ENCODE measurements around the gene RB1.

RB1 gene

DNA sequence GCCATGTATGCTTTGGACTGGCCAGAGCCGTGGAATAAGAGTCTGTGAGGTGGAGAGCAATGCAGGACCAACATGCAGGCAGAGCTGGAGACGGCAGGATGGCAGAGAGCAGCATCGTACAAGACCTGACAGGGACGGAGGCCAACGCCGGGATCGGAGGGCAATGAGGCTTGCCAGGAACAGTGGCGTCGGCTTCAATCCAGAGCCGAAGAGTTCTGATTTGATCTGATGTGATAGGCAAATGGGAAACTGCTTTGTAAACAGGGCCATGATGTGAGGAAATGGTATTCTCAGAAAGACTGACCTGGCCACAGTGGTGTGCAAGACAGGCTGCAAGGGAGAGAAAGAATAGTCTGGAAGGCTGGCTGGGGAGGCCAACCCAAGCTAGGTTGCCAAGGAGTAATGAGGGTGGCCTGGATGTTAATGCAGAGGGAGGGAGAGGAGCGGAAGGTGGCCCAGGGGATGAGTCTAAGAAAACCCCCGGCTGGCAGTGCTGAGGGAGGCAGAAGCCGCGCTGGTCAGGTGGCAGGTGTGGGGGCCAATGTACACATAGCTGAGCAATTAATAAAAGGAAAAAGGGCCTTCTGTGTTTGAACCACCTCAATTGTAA lies 202.6 kb downstream of the RB1 start:
- TF ChIP-seq, protein P1, sequence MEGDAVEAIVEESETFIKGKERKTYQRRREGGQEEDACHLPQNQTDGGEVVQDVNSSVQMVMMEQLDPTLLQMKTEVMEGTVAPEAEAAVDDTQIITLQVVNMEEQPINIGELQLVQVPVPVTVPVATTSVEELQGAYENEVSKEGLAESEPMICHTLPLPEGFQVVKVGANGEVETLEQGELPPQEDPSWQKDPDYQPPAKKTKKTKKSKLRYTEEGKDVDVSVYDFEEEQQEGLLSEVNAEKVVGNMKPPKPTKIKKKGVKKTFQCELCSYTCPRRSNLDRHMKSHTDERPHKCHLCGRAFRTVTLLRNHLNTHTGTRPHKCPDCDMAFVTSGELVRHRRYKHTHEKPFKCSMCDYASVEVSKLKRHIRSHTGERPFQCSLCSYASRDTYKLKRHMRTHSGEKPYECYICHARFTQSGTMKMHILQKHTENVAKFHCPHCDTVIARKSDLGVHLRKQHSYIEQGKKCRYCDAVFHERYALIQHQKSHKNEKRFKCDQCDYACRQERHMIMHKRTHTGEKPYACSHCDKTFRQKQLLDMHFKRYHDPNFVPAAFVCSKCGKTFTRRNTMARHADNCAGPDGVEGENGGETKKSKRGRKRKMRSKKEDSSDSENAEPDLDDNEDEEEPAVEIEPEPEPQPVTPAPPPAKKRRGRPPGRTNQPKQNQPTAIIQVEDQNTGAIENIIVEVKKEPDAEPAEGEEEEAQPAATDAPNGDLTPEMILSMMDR (conservative IDR thresholded peaks at IDR 0.05): no peak
- H3K27ac ChIP-seq: no peak overlapping the region

DNA sequence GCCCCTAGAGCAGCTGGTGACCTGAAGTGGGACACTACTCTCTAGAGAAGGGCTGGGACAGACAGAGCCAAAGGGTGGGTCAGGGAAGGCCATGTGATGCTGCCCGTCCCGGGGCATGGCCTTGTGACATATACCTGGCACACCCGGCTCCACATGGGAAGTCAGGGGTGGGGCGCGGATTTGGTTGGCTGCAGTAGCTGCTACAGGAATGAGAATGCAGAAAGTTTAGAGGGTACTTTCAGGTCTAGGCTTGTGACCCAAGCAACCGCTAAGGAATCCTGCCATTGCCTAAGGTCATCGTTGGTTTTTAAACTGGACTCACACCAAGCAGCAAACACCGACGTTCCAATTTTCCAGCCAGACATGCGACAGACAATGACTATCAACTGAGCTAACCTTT lies 203.5 kb downstream of the RB1 start:
- no peak overlapping the region for H3K27ac ChIP-seq
- TF ChIP-seq, protein P1 (conservative IDR thresholded peaks at IDR 0.05): no peak

DNA sequence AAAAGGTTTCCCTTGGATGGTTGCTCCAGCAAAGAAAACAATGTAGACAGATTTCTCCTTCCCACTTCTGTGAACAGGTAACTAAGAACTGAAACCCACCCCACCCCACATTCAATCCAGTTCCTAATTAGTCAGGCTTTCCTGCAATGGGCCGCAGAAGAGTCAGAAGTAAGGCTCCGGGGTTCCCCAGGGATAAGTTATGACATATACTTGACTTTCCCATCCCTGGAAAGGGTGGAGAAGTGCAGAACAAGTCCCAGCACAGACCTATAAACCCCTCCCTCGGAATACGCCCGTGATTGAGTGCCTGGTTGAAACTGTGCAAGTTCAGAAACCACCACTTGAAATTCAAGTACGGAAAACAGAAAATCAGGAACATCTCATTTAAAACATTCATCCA lies 204.5 kb downstream of the RB1 start:
- TF ChIP-seq, protein P1 (conservative IDR thresholded peaks at IDR 0.05): no peak

DNA sequence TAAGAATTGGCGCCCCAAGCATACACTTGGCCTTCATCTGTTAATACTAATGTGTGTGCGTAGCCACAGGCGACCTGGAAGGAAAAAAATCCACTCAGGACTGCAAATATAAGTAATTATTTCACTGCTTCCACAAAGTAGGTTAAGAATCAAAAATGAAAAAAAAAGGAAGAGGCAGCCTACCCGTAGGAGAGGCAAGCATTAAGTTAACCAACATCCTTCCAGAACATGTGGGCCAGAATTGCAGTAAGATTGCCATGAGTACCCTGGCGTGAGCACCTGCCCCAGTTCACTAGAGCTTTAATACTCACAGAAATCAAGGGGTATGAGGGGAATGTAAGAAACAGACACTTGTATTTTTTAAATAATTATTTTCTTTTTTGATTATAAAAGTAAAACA lies 207.1 kb downstream of the RB1 start:
- TF ChIP-seq, protein P1 (conservative IDR thresholded peaks at IDR 0.05): no peak
- no peak overlapping the region for H3K27ac ChIP-seq

More for the DNA sequence above, 204.5 kb downstream of the RB1 start:
- no peak overlapping the region for H3K27ac ChIP-seq

DNA sequence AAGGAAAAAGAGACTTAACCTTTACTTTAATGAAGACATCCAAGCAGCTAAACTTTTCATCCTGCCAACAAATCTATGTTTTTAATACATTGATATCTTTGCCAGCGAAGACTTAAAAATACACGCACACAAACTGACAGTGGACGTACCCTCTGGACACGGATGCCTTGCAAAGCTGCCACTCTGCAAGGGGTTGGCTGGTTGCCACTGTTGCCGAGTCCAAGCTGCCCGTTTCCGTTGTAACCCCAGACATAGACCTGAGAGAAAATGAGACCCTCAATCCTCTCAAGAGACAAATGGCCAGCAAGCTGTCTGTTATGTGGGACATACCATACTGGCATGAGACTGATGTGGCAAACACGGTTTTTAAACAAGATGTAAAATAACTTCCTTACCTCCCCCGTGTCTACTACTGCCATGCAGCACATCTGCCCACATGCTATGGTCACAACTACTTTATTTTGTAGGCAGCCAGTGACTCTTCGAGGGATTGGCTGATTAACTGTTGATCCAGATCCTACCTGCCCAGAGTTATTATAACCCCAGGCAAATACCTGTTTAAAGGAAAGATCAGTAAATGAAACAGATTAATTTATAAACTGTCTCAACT lies 208.2 kb downstream of the RB1 start:
- no peak overlapping the region for H3K27ac ChIP-seq
- TF ChIP-seq, protein P1 (conservative IDR thresholded peaks at IDR 0.05): no peak

GRCh38 chr13:48514793-48515192 lies 211.2 kb downstream of the RB1 start:
- H3K27ac ChIP-seq: no peak overlapping the region
- TF ChIP-seq, protein P1 (conservative IDR thresholded peaks at IDR 0.05): no peak

GRCh38 chr13:48515732-48516131 lies 212.2 kb downstream of the RB1 start:
- TF ChIP-seq, protein P1 (conservative IDR thresholded peaks at IDR 0.05): no peak
- H3K27ac ChIP-seq: no peak overlapping the region

Data from VCaP (cell line).